ENCODE measurements around the gene CCDC90B.
"Not testable (repeated sequence)": the region's sequence is repeated elsewhere in the genome, so short reads cannot be mapped to it uniquely, and the experiment has no call there.

The CCDC90B gene

DNA sequence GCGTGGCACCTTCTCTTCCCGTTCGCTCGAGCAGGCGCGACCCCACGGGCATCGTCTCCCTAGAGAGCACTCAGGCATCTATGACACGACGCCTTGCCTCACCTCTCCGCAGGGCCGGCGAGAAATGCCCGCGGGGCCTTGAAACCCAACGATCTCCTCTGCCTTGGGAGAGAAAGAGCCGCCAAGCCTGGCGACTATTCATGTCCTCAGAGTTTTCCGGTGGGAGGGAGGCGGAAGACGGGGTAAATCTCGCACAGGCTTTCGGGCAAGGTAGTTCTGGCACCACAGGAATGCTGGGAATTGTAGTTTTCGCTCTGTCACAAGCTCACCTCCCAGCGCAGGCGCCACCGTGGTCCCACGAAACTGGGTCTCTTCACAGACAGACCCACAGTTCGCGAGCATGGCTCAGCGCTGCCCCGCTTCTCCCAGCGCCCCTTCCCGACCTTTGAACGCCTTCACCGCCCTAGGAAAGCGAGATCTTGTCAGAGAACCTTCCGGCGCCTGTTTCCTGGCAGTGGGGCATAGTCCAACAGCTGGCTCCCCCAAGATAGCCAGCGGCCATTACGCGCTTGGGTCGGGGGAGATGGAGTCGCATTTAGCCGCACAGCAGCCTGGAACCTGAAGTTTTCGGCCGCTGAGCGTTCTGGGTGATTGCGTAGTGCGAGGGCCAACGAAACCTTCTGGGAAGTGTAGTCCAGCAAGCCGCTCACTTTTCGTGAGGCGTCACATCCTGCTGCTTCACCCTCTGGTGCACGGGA is at the start of gene CCDC90B:
TSS of gene CCDC90B (minus strand) at position 597 of the 758 bp plus-strand sequence. CDS start at position 202, 395 bp downstream.
- DNase-seq (ENCODE audit: low spot score), result peak; percentile 91

DNA sequence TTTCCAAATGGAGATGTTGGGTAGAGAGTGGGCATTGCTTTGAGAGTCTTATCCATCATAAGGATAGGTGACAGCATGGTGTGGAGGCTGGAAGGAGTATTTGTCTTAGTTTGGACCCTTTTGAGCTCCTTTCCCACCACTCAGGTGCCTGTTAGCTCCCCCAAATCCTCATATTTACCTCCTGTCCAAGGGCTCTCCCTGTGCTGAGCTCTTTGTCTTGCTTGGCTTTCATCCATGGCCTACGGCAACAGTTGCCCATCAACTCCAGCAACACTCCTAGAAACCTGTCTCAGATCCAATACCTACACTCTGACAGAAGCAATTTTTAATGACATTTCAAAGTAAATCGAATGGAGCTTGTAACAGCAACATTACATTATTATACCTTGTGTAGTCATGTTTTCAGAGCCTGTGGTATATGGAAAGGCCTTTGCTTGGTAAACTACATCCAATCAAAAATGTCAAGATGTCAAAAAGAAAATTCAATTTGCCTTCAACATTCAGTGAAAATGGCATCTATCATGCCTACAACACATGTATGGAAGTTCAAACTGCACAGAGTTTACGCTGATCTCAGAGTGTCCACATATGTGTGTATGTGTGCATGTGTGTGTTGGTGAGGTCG is 49.4 kb upstream of the CCDC90B start:
- DNase-seq (ENCODE audit: low spot score), result no peak

- no peak for DNase-seq (ENCODE audit: low spot score)
These were observed 44.1 kb upstream of the CCDC90B start for GRCh38 chr11:83330303-83330702.

- no peak for DNase-seq (ENCODE audit: low spot score)
These were observed 40.2 kb upstream of the CCDC90B start for GRCh38 chr11:83326326-83326725.

- no peak for DNase-seq (ENCODE audit: low spot score)
These were observed 33.2 kb upstream of the CCDC90B start for GRCh38 chr11:83319346-83319745.

GRCh38 chr11:83318931-83319330 is 32.8 kb upstream of the CCDC90B start:
- no peak for DNase-seq (ENCODE audit: low spot score)

GRCh38 chr11:83317757-83318690 is 31.9 kb upstream of the CCDC90B start:
- no peak for DNase-seq (ENCODE audit: low spot score)

DNA sequence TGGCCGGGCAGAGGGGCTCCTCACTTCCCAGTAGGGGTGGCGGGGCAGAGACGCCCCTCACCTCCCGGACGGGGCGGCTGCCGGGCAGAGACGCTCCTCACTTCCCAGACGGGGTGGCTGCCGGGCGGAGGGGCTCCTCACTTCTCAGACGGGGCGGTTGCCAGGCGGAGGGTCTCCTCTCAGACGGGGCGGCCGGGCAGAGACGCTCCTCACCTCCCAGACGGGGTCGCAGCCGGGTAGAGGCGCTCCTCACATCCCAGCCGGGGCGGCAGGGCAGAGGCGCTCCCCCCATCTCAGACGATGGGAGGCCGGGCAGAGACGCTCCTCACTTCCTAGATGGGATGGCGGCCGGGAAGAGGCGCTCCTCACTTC is 30.7 kb upstream of the CCDC90B start:
- not testable (repeated sequence) for DNase-seq (ENCODE audit: low spot score)

DNA sequence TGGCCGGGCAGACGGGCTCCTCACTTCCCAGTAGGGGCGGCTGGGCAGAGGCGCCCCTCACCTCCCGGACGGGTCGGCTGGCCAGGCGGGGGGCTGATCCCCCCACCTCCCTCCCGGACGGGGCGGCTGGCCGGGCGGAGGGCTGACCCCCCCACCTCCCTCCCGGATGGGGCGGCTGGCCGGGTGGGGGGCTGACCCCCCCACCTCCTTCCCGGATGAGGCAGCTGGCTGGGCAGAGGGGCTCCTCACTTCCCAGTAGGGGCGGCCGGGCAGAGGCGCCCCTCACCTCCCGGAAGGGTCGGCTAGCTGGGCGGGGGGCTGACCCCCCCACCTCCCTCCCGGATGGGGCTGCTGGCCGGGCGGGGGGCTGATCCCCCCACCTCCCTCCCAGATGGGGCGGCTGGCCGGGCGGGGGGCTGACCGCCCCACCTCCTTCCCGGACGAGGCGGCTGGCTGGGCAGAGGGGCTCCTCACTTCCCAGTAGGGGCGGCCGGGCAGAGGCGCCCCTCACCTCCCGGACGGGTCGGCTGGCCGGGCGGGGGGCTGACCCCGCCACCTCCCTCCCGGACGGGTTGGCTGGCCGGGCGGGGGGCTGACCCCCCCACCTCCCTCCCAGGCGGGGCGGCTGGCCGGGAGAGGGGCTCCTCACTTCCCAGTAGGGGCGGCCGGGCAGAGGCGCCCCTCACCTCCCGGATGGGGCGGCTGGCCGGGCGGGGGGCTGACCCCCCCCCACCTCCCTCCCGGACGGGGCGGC is 30.2 kb upstream of the CCDC90B start:
- DNase-seq (ENCODE audit: low spot score), result not testable (repeated sequence)

DNA sequence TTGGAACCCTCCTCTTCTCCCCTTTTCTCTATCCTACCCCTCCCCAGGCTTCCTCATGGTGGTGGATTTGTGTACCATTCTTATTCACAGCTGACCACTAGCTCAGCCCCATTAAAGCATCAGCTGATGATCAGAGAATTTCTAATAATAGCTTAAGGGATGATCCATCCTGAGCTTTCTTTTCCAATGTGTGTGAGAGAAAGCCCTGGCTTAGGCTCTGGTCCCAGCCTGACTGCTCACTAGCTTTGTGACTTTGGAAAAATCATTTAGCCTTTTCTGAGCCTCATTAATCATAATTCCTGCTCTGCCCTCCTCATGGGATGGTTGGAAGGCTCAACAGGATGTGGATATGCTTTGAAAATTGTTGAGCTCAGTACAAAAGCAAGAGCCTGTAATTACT is 26.3 kb upstream of the CCDC90B start:
- no peak for DNase-seq (ENCODE audit: low spot score)

GRCh38 chr11:83311701-83312100 is 25.5 kb upstream of the CCDC90B start:
- no peak for DNase-seq (ENCODE audit: low spot score)

DNA sequence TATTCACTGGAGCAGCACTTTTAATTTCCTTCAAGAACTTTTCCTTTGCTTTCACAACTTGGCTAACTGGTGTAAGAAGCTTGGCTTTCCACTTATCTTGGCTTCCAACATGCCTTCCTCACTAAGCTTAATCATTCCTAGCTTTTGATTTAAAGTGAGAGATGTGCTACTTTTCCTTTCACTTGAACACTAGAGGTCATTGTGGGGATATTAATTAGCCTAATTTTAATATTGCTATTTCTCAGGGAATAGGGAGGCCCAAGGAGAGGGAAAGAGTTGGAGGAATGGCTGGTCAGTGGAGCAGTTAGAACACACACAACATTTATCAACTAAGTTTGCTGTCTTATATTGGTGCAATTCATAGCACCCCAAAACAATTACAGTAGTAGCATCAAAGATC is 24.6 kb upstream of the CCDC90B start:
- no peak for DNase-seq (ENCODE audit: low spot score)

- DNase-seq (ENCODE audit: low spot score), result not testable (repeated sequence)
These were observed 22.4 kb upstream of the CCDC90B start for GRCh38 chr11:83308536-83308935.

DNA sequence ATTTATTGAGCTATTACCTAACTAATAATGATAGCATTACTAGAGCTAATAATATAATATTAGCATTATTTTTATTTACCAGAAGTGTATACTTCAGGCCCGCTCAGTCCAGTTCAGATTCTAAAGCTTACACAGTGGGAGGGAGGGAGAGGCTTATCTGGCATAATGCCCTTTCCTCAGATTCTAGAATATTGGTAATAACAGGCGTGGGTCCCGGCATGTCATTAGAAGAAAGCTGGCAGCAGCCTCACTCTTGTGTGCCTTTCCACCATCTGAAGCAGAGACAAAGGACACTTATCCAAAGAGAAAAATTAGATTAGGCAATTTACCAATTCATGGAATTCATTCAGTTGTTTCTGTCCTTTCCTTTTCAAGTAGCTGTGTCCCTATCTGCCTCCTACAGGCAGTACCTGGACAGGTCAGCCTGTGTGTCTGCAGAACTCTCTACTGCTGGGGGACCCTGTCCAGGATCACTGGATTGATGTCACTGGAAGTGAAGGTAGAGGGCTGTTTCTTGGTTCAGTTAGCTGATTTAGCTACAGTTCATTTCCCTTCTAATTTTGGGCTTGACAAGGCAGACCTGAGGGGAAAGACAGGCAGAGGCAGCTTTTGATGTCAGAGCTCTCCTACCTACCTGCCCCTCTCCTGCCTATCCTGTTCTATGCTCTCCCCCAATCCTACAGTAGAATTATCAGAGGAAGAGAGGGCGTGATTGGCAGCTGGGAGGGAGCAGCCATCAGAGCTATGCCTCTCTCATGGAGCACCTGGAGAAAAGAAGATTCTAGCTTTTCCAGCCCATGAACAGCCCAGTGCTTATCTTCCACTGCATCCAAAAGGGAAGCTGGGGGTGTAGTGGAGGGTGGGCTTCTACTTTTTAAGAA is 20.3 kb upstream of the CCDC90B start:
- no peak for DNase-seq (ENCODE audit: low spot score)

DNA sequence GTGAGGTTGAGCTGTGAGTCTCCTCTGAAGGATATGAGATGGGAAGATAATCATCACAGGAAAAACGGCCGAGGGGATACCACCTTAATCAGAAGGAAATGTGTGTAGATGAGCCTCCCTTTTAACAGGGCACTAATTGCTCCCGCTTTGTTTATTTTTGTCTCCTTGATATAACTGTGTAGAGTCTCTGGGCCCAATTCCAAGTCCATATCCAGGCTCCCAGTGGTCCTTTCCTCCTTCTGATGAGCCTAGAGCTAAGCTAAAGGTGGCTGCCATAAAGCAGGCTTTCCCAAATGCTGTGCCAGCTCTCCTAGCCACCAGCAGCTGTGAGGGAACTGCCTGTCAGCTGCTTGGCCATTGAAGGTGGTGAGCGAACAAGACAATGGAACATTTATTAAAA is 17.1 kb upstream of the CCDC90B start:
- no peak for DNase-seq (ENCODE audit: low spot score)

DNA sequence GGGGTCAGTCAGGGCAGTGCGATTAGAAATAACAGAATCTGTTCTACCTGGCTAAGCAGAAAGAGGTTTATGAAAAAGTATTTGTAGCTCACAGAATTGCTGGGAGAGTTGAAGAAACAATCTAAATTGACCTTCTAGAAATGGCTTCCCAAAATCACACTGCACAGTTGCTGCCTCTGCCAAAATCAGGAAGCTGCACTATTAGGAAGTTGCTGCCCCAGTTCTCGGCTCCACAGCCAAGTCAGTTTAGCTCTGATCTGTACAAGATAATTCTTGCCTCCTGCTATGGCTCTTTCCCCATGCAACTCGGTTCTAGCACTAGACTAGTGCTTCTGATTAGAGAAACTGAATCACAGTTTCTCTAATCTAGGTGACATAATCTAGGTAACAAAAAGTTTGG is 16.0 kb upstream of the CCDC90B start:
- no peak for DNase-seq (ENCODE audit: low spot score)

GRCh38 chr11:83299681-83300080 is 13.5 kb upstream of the CCDC90B start:
- no peak for DNase-seq (ENCODE audit: low spot score)

- DNase-seq (ENCODE audit: low spot score), result no peak
These were observed 8.0 kb upstream of the CCDC90B start for GRCh38 chr11:83294208-83294607.

DNA sequence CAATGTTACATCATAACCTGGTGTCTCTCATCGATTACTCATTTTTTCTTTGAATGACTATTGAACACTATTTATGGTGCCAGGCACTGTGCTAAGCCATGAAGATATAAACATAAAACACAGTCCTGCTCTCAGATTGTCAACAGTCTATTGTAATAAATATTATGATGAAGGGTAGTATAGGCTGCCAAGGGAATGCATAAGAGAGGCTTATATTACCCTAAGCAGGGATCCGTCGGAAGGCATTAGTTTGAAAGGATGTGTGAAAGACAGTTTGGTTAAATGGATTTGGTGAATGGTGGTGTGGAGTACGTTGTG is 7.2 kb upstream of the CCDC90B start:
- no peak for DNase-seq (ENCODE audit: low spot score)

DNA sequence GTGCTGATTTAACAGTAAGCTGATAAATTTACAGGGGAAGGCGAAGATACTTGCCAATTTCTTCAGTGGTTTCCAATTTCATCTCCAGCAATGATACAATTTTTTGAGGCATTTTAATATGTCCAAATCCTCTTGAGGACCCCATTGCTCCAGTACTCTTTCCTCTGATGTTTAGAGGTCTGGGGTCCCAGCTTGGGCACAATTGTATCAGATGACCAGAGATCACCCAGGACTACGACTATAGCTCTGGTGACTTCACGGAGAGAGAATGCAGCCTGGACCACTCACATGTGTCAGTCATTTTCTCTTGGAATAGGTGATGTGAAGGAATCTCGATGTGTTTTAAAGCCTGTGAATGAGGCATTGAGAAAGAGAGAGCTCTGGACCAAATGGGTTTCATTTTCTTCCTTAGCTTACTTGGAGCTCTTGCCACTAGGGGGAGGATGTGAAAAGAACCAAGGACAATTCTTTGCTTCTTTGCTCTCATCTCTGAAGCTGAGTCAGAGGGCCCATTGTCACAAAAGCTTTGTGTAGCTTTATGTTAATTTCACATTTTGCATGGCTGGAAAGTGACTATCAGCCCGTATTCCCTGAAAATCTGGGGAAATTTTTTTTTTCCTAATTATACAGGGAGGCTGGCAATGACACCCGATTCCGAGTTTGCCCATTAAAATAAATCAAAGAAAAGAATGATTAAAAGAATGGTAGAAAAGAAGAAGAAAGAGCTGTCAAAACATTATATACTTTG is 6.7 kb upstream of the CCDC90B start:
- DNase-seq (ENCODE audit: low spot score), result peak; percentile 69
